ENCODE measurements around the gene TLR2.

Gene TLR2, protein sequence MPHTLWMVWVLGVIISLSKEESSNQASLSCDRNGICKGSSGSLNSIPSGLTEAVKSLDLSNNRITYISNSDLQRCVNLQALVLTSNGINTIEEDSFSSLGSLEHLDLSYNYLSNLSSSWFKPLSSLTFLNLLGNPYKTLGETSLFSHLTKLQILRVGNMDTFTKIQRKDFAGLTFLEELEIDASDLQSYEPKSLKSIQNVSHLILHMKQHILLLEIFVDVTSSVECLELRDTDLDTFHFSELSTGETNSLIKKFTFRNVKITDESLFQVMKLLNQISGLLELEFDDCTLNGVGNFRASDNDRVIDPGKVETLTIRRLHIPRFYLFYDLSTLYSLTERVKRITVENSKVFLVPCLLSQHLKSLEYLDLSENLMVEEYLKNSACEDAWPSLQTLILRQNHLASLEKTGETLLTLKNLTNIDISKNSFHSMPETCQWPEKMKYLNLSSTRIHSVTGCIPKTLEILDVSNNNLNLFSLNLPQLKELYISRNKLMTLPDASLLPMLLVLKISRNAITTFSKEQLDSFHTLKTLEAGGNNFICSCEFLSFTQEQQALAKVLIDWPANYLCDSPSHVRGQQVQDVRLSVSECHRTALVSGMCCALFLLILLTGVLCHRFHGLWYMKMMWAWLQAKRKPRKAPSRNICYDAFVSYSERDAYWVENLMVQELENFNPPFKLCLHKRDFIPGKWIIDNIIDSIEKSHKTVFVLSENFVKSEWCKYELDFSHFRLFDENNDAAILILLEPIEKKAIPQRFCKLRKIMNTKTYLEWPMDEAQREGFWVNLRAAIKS

DNA sequence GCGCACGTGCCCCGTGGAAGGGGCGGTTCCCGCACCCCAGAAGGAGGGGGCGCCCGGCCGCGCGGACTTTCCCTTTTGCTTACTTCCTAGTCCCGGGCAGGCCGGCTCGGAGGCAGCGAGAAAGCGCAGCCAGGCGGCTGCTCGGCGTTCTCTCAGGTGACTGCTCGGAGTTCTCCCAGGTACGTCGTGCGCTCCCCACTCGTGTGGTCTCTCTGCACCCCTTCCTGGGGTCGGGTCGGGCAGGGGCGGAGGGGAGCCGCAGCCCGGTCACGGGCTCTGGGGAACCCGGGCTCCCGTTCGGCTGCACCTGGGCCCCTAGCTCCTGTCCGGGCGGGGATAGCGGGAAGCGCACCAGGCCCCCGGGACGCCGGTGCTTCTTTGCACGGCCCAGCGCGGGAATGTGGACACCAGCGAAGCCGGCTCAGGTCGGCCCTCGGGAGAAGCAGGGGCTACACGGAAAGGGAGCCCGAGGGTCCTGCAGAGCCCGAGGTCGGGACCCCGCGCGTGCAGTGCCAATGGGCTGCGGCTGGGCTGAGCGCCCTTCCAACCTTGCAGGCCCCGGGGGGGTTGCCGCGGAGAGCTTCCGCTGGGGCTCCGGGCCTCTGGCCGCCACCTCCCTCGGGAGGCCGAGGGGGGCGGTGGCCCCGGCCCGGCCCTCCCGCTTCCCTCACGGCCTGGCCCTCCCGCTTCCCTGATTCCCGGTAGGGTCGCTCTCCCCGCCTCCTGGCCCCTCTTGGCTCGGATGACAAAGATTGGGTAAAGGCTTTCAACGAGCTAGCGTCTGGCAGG is at the start of gene TLR2:
Gene TLR2 (plus strand): TSS at position 99 of the 789 bp plus-strand sequence. CDS start 18,628 bp downstream, outside the sequence.
- peak; percentile 56 to 63 for DNase-seq (ENCODE audit: low read depth in 2 of 2)

DNA sequence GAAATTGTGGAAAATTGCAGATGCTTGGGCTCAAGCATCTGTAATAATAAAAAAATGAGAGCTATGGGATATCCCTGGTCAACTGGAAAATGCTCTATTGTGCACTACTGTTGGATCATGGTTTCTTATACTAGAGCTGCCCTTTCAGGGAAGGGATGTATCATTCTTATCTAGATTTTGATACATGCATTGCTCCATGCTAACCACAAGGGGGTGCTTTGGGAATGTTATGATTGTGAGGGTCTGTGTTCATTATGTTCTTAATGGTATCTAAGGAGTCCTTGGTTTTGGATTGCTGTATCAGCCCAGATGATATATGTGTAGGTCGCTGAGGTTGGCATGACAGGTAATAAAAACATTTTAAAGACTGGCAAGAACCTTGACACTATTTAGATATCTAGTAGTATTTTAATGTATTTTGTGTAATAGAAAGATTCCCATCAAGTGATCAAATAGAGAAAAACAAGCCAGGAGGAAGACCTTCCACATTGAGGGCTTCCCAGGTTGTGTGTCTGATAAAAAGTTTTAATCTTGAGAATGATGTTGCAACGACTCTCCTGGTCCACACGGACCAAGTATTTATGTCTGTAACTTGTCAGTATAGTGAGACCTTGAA is 49.2 kb upstream of the TLR2 start:
- DNase-seq (ENCODE audit: low read depth in 2 of 2) = no peak

DNA sequence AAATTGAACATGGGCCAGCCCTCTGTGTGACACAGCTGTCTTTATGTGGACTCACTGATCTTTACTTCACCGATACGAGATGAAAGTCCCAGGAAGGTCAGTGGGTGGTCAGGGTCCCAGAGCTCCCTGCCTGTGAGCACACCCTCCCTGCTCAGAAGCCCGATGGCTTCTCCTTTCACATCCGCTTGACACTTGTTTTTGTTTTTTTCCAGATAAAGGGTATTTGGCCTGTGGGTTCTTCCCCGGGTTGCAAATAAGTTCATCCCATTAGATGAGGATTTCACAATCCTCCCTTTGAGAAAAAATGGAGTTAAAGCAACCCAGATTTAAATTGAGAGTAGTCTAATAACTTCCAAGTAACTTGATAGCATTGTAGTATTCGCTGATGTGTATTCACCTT is 48.2 kb upstream of the TLR2 start:
- no peak for DNase-seq (ENCODE audit: low read depth in 2 of 2)

DNA sequence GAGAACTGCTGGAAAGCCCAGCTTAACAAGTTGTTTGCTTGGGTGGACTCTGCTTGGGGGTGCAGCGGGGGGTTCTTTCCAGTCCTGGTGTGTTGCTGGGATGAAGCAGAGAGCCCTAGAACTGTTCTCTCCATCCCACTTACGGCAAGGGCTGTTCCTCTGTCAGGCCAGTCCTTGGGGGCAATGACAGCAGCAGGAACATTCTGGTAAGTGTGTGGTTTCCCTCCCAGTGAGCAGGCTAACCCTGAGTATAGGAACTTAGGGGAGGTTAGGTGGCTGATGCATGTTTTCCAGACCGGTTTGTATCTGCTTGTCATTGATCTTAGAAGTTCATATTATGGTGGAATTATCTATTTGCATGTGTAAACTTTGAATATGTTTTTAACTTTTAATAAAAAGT is 46.9 kb upstream of the TLR2 start:
- DNase-seq (ENCODE audit: low read depth in 2 of 2) = no peak

DNA sequence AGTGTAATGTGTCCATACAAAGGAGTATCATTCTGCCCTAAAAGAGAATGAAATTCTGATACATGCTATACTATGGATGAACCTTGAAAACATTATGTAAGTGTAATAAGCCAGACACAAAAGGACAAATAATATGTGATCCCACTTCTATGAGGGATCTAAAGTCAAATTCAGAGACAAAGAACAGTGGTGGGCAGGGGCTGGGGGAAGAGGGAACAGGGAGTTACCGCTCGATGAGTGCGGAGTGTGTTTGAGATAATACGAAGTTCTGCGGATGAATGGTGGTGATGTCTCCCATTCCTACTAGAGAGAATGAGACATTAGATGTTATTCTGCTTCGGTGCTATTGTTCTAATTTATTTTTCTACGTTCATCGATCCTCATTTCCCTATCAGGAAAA is 46.1 kb upstream of the TLR2 start:
- no peak for DNase-seq (ENCODE audit: low read depth in 2 of 2)

DNA sequence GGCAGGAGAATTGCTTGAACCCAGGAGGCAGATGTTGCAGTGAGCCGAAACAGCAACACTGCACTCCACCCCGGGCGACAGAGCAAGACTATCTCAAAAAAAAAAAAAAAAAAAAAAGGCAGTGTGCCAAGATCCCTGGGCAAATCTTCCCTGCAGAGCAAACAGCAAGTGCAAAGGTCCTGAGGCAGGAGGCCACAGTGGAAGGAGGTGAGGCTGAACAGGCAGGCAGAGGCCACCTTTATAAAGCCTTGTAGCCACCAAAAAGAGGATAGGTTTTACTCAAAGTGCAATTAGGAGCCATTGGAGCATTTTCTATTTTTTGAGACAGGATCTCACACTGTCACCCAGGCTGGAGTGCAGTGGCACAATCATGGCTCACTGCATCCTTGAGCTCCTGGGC is 45.1 kb upstream of the TLR2 start:
- DNase-seq (ENCODE audit: low read depth in 2 of 2) = no peak

DNA sequence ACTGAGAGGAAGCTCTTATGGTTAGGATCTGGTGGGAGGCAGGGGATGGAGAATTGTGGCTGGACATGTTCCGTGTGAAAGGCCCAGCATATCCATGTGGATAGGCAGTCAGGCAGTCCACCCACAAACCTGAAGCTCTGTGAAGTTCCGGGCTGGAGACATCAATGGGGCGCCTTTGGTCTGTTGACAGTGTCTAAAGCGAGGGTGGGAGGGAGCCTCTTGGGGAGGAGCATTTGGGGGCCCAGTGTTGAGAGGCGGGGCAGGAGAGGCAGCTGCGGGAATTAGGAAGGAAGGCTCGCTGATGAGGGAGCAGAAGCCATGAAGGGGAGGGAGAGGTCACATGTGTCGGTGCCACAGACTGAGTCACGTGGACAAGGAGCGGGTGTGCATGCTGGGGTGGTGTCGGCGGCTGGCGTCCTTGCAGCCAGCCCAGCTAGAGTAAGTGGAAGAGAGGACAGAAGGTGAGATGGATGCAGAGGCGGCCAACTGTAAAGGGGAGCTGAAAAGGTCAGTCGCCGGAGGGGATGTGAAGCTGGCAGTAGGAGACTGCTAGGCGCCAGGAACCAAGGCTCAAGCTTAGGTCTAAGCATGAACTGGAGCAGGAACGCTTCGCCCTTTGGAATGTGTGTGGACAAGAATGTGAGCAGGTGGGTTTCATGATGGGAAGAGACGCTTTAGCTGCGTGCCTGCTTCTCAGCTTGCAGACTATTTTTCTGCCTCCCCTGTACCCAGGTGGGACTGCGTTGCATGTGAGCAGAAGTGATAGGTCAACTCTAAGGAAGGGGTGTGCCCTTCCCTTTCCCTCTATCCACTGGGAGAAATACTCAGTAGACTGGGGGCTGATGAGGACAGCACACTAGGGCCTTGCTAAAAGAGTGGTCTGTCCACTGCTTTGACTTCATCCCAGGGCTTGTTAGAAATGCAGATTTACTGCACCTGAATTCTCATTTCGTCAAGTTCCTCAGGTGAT is 44.0 kb upstream of the TLR2 start:
- no peak for DNase-seq (ENCODE audit: low read depth in 2 of 2)

DNA sequence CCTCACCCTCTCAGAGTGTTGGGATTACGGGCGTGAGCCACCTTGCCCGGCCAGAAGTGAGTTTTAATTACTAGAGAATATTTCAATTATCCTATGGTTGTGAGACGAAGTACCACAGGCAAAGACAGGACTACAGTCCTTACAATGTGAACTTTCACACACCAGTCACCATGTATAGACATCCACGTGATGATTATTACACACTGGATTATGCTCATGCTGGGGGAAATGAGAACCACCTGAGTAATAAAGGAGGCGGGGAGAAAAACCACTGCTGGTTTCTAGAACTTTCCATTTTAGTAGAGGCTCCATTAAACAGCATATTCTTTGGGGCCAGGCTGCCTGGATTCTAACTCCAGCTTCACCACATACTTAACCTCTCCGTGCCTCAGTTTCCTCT is 42.5 kb upstream of the TLR2 start:
- DNase-seq (ENCODE audit: low read depth in 2 of 2) = no peak

DNA sequence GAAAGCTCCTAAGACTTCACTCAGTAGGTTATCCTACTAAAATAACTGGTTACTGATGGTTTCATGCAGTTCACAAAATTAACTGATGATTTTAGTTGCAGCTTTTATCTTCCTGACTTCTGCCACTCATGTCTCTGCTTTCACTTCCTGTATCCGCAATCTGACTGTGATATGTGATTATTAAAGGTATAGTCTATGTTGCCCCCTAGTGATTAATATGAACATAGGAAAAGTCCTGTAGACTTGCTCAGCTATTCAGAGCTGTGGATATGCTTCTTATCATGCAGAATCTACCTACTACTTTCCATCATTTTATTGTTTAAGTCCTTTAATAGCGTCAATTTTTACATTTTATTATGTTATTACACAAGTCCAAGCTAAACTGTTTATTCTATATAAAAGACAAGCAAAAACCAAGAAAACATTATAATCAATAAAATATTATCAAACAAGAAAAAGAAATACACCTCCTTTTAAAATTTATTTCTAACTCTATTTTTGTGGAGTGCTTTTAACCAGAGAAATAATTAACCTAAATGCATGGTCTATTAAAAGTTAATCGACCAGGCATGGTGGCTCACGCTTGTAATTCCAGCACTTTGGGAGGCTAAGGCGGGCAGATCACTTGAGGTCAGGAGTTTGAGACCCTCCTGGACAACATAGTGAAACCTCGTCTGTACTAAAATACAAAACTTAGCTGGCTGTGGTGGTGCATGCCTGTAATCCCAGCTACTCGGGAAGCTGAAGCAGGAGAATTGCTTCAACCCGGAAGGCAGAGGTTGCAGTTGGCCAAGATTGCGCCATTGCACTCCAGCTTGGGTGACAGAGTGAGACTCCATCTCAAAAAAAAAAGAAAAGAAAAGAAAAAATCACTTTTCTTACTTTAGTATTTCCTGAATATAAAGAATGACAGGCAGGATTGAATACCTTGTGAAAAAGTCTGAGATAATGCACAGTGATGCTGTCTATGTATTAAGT is 40.4 kb upstream of the TLR2 start:
- DNase-seq (ENCODE audit: low read depth in 2 of 2) = no peak

DNA sequence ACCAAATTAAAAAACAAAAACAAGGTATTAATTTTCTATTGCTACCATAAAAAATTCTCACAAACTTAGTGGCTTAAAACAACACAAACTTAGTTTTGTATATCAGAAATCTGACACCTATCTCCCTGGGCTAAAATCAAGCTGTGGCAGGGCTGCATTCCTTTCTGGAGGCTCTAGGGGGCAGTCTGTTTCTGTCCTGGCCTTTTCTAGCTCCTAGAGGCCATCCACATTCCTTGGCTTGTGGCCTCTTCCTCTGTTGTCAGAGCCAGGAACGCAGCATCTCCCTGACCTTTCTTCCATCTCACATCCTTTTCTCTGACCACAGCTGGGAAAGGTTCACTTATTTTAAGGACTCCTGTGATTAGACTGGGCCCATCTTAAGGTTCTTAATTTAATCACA is 38.9 kb upstream of the TLR2 start:
- DNase-seq (ENCODE audit: low read depth in 2 of 2) = no peak

DNA sequence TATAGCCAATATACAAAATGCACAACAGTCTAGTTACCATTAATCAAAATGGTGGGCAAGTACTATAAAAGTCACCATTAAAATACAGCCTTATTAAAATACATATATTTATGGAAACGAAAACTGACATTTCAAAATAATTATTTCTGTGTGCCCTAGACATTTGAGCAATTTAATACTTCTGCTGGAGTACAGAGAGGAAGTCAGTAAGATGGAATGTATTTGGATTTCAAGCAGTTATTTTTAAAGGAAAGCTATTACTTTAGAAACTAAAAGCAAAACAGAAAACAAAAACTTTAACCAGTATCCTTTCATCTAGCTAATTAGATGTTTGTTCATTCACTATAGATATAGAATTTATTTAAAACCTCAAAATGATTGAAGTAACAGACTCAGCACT is 37.8 kb upstream of the TLR2 start:
- DNase-seq (ENCODE audit: low read depth in 2 of 2) = no peak

DNA sequence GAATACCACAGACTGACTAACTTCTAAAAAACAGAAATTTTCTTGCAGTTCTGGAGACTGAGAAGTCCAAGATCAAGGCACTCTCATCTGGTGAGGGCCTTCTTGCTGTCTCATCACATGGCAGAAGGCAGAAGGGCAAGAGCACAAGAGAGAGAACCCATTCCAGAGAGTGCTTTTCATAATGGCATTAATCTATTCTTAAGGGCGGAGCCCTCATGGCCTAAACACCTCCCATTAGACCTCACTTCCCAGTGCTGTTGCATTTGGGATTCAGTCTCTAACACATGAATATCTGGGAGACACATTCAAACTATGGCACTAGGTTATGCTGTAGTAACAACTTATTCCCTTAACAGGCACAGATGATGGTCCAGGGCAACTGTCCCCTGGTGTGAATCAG is 37.1 kb upstream of the TLR2 start:
- DNase-seq (ENCODE audit: low read depth in 2 of 2) = no peak

DNA sequence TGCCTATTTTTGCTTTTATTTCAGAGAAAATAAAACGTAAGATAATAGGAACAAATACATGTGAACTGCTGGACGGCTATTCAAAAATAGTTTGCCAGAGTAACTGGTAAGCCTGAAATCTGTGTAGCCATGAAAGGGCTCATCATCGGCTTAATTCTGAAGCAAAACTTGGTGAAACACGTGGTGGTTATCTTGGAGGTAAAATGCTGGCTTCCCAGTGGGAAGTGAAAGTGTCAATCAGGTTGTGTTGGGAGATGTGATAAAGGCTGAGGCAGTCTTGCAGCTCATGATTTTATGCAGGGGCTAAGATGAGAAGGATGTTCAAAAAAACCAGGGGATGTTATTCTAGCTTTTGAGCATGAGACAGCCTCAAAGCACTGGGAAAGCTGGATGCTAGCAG is 36.1 kb upstream of the TLR2 start:
- no peak for DNase-seq (ENCODE audit: low read depth in 2 of 2)

DNA sequence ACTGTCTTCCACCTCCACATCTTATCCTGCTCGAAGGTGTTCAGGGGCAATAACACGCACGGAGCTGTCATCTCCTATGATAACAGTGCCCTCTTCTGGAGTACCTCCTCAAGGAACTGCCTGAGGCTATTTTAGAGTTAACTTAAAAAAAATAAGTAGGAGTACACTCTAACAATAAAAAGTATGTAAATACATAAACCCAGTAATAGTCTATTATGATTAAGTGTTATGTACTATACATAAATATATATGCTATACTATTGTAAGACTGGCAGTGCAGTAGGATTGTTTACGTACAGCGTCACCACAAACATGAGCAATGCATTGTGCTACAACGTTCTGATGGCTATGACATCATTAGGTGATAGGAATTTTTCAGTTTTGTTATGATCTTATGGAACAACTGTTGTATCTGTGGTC is 34.5 kb upstream of the TLR2 start:
- no peak for DNase-seq (ENCODE audit: low read depth in 2 of 2)

DNA sequence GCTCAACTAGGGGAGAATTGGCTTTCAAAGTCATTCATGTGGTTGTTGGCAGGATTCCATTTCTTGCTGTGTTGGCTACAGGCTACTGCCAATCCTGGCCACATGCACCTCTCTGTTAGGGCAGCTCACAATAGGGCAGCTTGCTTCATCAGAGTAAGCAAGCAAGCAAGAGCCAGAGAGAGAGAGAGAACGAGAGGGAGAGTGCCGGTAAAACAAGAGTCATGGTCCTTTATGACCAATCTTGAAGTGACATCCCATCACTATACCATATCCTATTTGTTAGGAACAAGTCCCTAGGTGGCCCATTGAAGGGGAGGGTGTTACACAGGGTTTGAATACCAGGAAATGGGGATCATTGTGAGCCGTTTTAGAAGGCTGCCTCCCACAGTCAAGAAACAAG is 33.0 kb upstream of the TLR2 start:
- no peak for DNase-seq (ENCODE audit: low read depth in 2 of 2)

DNA sequence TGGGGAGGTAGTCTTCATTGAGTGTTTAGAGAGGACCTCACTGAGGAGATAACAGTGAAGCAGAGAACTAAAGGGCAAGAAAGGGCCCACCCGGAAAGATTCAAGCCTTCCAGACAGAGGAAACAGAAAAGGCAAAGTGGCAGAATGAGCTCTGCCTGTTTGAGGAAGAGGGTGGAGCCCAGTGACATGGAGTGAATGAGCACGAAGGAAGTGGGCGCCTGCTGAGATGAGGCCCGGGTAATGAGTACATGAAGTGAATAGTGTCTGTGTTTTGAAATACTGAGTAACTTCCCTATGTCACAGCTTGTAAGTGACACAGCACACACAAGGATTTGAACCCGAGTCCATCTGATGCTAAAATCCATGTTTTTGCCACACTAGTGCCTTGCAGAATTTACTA is 32.5 kb upstream of the TLR2 start:
- DNase-seq (ENCODE audit: low read depth in 2 of 2) = peak; percentile 15 to 41

DNA sequence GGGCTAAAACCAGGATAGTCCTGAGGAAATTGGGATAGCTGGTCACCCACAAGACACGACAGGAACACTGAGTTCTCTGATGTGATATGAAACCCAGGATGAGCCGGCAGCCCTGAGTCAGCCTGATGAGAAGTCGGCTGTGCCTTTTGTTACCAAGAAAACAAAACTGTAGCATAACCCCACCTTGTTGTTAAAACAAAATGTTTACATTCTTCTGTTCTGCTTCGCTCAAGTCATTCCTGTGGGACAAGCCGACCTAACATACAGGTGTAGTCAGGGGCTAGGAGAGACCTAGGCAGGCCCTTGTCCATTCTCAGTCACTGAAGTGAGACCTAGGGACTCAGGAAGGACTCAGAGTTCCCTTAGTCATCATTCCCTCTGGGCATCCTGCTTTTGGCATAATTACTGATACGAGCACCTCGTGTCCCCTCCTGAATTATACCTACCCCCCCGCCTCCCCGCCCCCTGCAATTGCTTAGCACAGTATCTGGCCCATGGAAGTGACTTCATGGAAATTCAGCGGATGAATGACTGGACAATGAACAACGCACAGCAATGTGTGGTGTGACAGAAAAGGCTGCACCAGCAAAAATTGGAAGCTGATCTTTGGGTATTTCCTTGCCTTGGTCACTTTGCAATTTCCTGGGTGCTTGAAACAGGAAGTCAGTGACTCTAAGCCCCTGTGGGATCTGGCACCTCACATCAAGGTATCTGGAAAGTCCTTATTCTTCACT is 31.9 kb upstream of the TLR2 start:
- no peak for DNase-seq (ENCODE audit: low read depth in 2 of 2)

DNA sequence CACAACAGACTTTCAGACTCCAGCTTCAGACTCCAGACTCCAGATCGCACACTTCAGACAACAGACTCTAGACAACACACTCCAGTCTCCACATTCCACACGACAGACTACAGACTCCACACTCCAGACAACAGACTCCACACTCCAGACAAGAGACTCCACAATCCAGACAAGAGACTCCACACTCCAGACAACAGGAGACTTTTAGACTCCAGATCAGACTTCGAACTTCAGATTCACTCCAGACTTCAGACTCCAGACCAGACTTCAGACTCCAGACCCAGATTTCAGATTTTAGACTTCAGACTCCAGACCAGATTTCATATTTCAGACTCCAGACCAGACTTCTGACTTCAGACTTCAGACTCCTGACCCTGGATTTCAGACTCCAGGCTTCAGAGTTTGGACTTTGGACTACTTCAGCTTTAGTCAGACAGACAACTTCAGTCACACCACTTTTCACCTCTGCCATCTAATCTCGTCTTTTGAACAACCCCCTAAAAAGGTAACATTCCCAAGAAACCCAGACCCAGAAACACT is 29.0 kb upstream of the TLR2 start:
- DNase-seq (ENCODE audit: low read depth in 2 of 2) = no peak

DNA sequence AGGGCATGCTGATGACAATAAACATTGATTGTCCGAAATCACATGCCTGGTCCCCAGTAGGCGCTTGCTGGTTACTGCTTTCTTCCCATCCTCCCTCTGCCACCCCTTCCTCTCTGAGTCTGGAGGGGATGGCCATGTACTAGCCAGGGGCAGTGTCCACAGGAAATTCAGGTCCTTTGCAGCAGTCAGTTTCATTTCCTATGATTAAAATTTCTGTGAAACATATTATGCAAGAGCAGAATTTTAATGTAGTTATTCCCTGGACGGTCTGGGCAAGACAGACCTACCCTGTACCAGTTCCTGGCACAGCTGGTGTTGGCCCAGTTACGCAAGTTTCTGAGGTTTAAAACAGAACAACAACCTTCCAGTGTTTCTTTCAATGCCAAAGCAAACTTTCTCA is 28.2 kb upstream of the TLR2 start:
- no peak for DNase-seq (ENCODE audit: low read depth in 2 of 2)
